ENCODE results near the gene PLCH2.

DNA sequence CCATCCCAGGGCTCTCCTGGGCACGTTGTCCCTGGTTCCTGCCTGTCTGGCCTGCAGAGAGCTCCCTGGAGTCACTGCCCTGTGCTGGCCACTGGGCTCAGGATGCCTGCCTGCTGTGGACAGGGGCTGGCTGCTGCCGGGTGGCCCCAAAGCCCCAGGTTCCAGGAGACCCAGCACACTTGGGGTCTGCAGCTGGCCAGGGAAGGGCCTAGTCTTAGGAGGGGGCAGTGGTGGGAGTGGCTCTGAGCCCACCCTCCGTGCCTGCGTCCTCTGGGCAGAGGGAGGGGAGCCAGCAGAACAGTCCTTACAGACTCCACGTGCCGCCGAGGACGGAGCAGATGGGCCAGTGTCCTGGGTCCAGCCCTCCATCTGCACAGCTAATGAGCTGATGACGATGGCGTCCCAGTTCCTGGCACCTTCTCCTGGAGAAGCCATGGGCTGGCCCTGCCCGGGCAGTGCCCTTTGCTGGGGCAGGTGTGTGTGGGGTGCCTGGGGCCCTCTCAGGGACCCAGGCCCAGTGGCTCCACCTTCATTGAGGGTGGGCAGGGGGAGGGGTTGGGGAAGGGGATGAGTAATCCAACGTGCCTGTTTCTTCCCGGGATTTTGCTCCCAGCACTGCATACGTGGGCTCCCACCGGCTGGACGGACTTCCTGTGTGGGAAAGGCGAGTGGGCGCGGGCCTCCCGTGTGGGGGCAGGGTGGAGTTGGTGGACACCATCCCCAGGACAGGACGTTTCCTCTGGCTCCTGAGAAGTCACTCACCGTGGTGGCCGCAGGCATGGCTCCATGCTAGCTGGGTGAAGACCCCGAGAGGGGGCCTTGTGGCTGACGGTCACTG, 6.8 kb upstream of the PLCH2 start:
- TF ChIP-seq, protein P1, sequence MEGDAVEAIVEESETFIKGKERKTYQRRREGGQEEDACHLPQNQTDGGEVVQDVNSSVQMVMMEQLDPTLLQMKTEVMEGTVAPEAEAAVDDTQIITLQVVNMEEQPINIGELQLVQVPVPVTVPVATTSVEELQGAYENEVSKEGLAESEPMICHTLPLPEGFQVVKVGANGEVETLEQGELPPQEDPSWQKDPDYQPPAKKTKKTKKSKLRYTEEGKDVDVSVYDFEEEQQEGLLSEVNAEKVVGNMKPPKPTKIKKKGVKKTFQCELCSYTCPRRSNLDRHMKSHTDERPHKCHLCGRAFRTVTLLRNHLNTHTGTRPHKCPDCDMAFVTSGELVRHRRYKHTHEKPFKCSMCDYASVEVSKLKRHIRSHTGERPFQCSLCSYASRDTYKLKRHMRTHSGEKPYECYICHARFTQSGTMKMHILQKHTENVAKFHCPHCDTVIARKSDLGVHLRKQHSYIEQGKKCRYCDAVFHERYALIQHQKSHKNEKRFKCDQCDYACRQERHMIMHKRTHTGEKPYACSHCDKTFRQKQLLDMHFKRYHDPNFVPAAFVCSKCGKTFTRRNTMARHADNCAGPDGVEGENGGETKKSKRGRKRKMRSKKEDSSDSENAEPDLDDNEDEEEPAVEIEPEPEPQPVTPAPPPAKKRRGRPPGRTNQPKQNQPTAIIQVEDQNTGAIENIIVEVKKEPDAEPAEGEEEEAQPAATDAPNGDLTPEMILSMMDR (IDR thresholded peaks at IDR 0.05), result no peak
- TF ChIP-seq EZH2 (IDR thresholded peaks at IDR 0.05; ENCODE audit: borderline replicate concordance, insufficient read depth, low read depth, low read length, poor library complexity, severe bottlenecking), result no peak

All from B cell (primary cell).